ENCODE data around the gene UPK3A.

Gene UPK3A

GRCh38 chr22:45239681-45240051 lies 45.1 kb upstream of the UPK3A start:
- Histone ChIP-seq H3K4me1 (ENCODE audit: control insufficient read depth in 2 of 2, insufficient read depth in 1 of 2, low read depth in 1 of 2, low read length in 2 of 2) (peaks cover 8 to 18% of the 10 kb centered on the region in 2 donors), H2AK5ac (ENCODE audit: low read depth, low read length) (peak overlapping the region; percentile 56), H3K4me2 (ENCODE audit: insufficient read depth, low read length, poor library complexity, severe bottlenecking) (peak overlapping the region; percentile 94), H2BK120ac (ENCODE audit: low read depth, low read length) (no peak overlapping the region), H3K18ac (ENCODE audit: low read length) (peak overlapping the region; percentile 87), H2BK5ac (ENCODE audit: low read length) (no peak overlapping the region), H4K91ac (ENCODE audit: low read depth, low read length, poor library complexity) (no peak overlapping the region), H3K14ac (ENCODE audit: low read length) (no peak overlapping the region), H3K79me1 (ENCODE audit: low read depth, low read length) (peaks cover 17% of the 10 kb centered on the region), H3K9me3 (replicated peaks in 1 of 2; ENCODE audit: control insufficient read depth in 2 of 2, insufficient read depth in 1 of 2, low read depth in 1 of 2, low read length in 2 of 2) (no peaks in the 10 kb centered on the region), H3K27ac (replicated peaks; ENCODE audit: low read length) (no peak overlapping the region), H2AFZ (ENCODE audit: low read length) (peak overlapping the region; percentile 89), H2BK12ac (ENCODE audit: low read length) (no peak overlapping the region), H2BK15ac (ENCODE audit: low read length) (no peak overlapping the region), H3K23ac (ENCODE audit: low read depth, low read length, poor library complexity) (no peak overlapping the region), H3K4me3 (ENCODE audit: low read length in 2 of 2) (peak overlapping the region; percentile 71 to 92), H3K9ac (ENCODE audit: low read depth, low read length, poor library complexity) (peak overlapping the region; percentile 97), H3K4ac (ENCODE audit: low read length) (no peak overlapping the region), H4K8ac (ENCODE audit: low read depth, low read length) (no peak overlapping the region), H3K27me3 (ENCODE audit: control insufficient read depth in 3 of 3, insufficient read depth in 3 of 3, low read depth in 1 of 3, low read length in 3 of 3) (peaks cover 0 to 8% (median 6%) of the 10 kb centered on the region in 3 experiments), H3K36me3 (replicated peaks in 1 of 2; ENCODE audit: control insufficient read depth in 2 of 2, insufficient read depth in 2 of 2, low read length in 2 of 2) (no peaks in the 10 kb centered on the region)
- no CpG with 5 or more reads among the region's 8 CpGs for WGBS, 2 donors (ENCODE audit: extremely low coverage in 2 of 2, insufficient read length in 2 of 2, insufficient replicate concordance in 1 of 2)
- DNase-seq (ENCODE audit: low spot score): no peak

GRCh38 chr22:45240104-45240809 lies 44.5 kb upstream of the UPK3A start:
- Histone ChIP-seq H3K4me2 (ENCODE audit: insufficient read depth, low read length, poor library complexity, severe bottlenecking) (peak overlapping the region; percentile 94), H2BK5ac (ENCODE audit: low read length) (no peak overlapping the region), H3K18ac (ENCODE audit: low read length) (peak overlapping the region; percentile 87), H3K23ac (ENCODE audit: low read depth, low read length, poor library complexity) (peak overlapping the region; percentile 70), H3K4ac (ENCODE audit: low read length) (peak overlapping the region; percentile 39), H2AFZ (ENCODE audit: low read length) (peak overlapping the region; percentile 89), H3K4me3 (ENCODE audit: low read length in 2 of 2) (peak overlapping the region; percentile 71 to 92), H3K27me3 (ENCODE audit: control insufficient read depth in 3 of 3, insufficient read depth in 3 of 3, low read depth in 1 of 3, low read length in 3 of 3) (peaks cover 0 to 8% (median 6%) of the 10 kb centered on the region in 3 experiments), H3K4me1 (ENCODE audit: control insufficient read depth in 2 of 2, insufficient read depth in 1 of 2, low read depth in 1 of 2, low read length in 2 of 2) (peaks cover 8 to 18% of the 10 kb centered on the region in 2 donors), H3K14ac (ENCODE audit: low read length) (no peak overlapping the region), H3K9me3 (replicated peaks in 1 of 2; ENCODE audit: control insufficient read depth in 2 of 2, insufficient read depth in 1 of 2, low read depth in 1 of 2, low read length in 2 of 2) (no peaks in the 10 kb centered on the region), H2BK12ac (ENCODE audit: low read length) (no peak overlapping the region), H3K79me1 (ENCODE audit: low read depth, low read length) (peaks cover 17% of the 10 kb centered on the region), H3K9ac (ENCODE audit: low read depth, low read length, poor library complexity) (peak overlapping the region; percentile 97), H3K27ac (replicated peaks; ENCODE audit: low read length) (no peak overlapping the region), H4K91ac (ENCODE audit: low read depth, low read length, poor library complexity) (no peak overlapping the region), H2BK120ac (ENCODE audit: low read depth, low read length) (no peak overlapping the region), H2AK5ac (ENCODE audit: low read depth, low read length) (peak overlapping the region; percentile 56), H2BK15ac (ENCODE audit: low read length) (peak overlapping the region; percentile 59), H4K8ac (ENCODE audit: low read depth, low read length) (no peak overlapping the region), H3K36me3 (replicated peaks in 1 of 2; ENCODE audit: control insufficient read depth in 2 of 2, insufficient read depth in 2 of 2, low read length in 2 of 2) (no peaks in the 10 kb centered on the region)
- WGBS, 2 donors (ENCODE audit: extremely low coverage in 2 of 2, insufficient read length in 2 of 2, insufficient replicate concordance in 1 of 2): no CpG with 5 or more reads among the region's 73 CpGs
- DNase-seq (ENCODE audit: low spot score): no peak

- H3K79me1 ChIP-seq (ENCODE audit: low read depth, low read length): peaks cover 15% of the 10 kb centered on the region
- DNase-seq (ENCODE audit: low spot score): peak; percentile 82
- H3K4me3 ChIP-seq (ENCODE audit: low read length in 2 of 2): peak within 1 kb of the TSS; percentile 71 to 92
- H3K27me3 ChIP-seq (ENCODE audit: control insufficient read depth in 3 of 3, insufficient read depth in 3 of 3, low read depth in 1 of 3, low read length in 3 of 3): peaks cover 0 to 8% (median 6%) of the 10 kb centered on the region in 3 experiments
- no peaks in the 10 kb centered on the region for H3K9me3 ChIP-seq (replicated peaks in 1 of 2; ENCODE audit: control insufficient read depth in 2 of 2, insufficient read depth in 1 of 2, low read depth in 1 of 2, low read length in 2 of 2)
- peak within 1 kb of the TSS; percentile 70 for H3K23ac ChIP-seq (ENCODE audit: low read depth, low read length, poor library complexity)
- no peaks in the 10 kb centered on the region for H3K36me3 ChIP-seq (replicated peaks in 1 of 2; ENCODE audit: control insufficient read depth in 2 of 2, insufficient read depth in 2 of 2, low read length in 2 of 2)
- H3K9ac ChIP-seq (ENCODE audit: low read depth, low read length, poor library complexity): peak within 1 kb of the TSS; percentile 97
- peak within 1 kb of the TSS; percentile 97 for H2AFZ ChIP-seq (ENCODE audit: low read length)
- no peak within 1 kb of the TSS for H3K14ac ChIP-seq (ENCODE audit: low read length)
- peak within 1 kb of the TSS; percentile 39 for H3K4ac ChIP-seq (ENCODE audit: low read length)
- H3K4me2 ChIP-seq (ENCODE audit: insufficient read depth, low read length, poor library complexity, severe bottlenecking): peak within 1 kb of the TSS; percentile 94
- no peak within 1 kb of the TSS for H4K8ac ChIP-seq (ENCODE audit: low read depth, low read length)
- H2BK5ac ChIP-seq (ENCODE audit: low read length): peak within 1 kb of the TSS; percentile 54
- H3K18ac ChIP-seq (ENCODE audit: low read length): peak within 1 kb of the TSS; percentile 87
- no peak within 1 kb of the TSS for H2BK120ac ChIP-seq (ENCODE audit: low read depth, low read length)
- no peak within 1 kb of the TSS for H3K27ac ChIP-seq (replicated peaks; ENCODE audit: low read length)
- WGBS, 2 donors (ENCODE audit: extremely low coverage in 2 of 2, insufficient read length in 2 of 2, insufficient replicate concordance in 1 of 2): no CpG with 5 or more reads among the region's 66 CpGs
- no peak within 1 kb of the TSS for H2BK12ac ChIP-seq (ENCODE audit: low read length)
- no peak within 1 kb of the TSS for H4K91ac ChIP-seq (ENCODE audit: low read depth, low read length, poor library complexity)
- H3K4me1 ChIP-seq (ENCODE audit: control insufficient read depth in 2 of 2, insufficient read depth in 1 of 2, low read depth in 1 of 2, low read length in 2 of 2): peaks cover 9 to 18% of the 10 kb centered on the region in 2 donors
- H2BK15ac ChIP-seq (ENCODE audit: low read length): peak within 1 kb of the TSS; percentile 69
- peak within 1 kb of the TSS; percentile 56 for H2AK5ac ChIP-seq (ENCODE audit: low read depth, low read length)
Observed at GRCh38 chr22:45240810-45241631, 43.7 kb upstream of the UPK3A start, which contains the start of gene KIAA0930. KIAA0930 (minus strand) TSS chr22:45240894; CDS start chr22:45240703, 191 bp downstream.

DNA sequence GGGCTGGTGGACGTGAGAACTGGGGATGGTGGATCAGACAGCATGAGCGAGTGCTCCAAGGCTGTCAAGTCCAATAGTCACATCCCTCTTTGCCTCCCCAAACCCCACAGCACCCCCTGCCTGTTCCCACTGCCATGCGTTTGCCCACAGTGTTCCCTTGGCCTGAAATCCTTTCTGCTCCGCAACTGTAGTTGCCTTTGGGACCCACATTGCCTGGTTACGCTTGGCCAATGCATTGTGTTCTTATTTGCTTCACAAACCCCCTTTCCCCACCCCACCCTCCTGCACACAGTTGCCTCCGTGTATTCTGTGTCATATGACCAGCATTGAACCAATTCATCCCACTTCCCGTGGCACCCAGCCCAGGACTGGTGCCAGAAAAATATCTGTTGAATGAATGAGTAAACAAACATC lies 42.0 kb upstream of the UPK3A start:
- H2BK12ac ChIP-seq (ENCODE audit: low read length): no peak overlapping the region
- no peak overlapping the region for H2AFZ ChIP-seq (ENCODE audit: low read length)
- WGBS, 2 donors (ENCODE audit: extremely low coverage in 2 of 2, insufficient read length in 2 of 2, insufficient replicate concordance in 1 of 2): no CpG with 5 or more reads among the region's 7 CpGs
- H3K4me1 ChIP-seq (ENCODE audit: control insufficient read depth in 2 of 2, insufficient read depth in 1 of 2, low read depth in 1 of 2, low read length in 2 of 2): peaks cover 10 to 13% of the 10 kb centered on the region in 2 donors
- no peak overlapping the region for H4K8ac ChIP-seq (ENCODE audit: low read depth, low read length)
- no peak overlapping the region for H3K9ac ChIP-seq (ENCODE audit: low read depth, low read length, poor library complexity)
- H3K36me3 ChIP-seq (replicated peaks in 1 of 2; ENCODE audit: control insufficient read depth in 2 of 2, insufficient read depth in 2 of 2, low read length in 2 of 2): no peaks in the 10 kb centered on the region
- no peak overlapping the region for H3K27ac ChIP-seq (replicated peaks; ENCODE audit: low read length)
- H2BK5ac ChIP-seq (ENCODE audit: low read length): no peak overlapping the region
- H2BK15ac ChIP-seq (ENCODE audit: low read length): no peak overlapping the region
- H3K4me2 ChIP-seq (ENCODE audit: insufficient read depth, low read length, poor library complexity, severe bottlenecking): no peak overlapping the region
- no peak overlapping the region for H2BK120ac ChIP-seq (ENCODE audit: low read depth, low read length)
- no peak overlapping the region for H3K18ac ChIP-seq (ENCODE audit: low read length)
- H3K79me1 ChIP-seq (ENCODE audit: low read depth, low read length): peaks cover 11% of the 10 kb centered on the region
- H3K9me3 ChIP-seq (replicated peaks in 1 of 2; ENCODE audit: control insufficient read depth in 2 of 2, insufficient read depth in 1 of 2, low read depth in 1 of 2, low read length in 2 of 2): no peaks in the 10 kb centered on the region
- no peak overlapping the region for H3K23ac ChIP-seq (ENCODE audit: low read depth, low read length, poor library complexity)
- H3K27me3 ChIP-seq (ENCODE audit: control insufficient read depth in 3 of 3, insufficient read depth in 3 of 3, low read depth in 1 of 3, low read length in 3 of 3): peaks cover 0 to 8% (median 6%) of the 10 kb centered on the region in 3 experiments
- no peak overlapping the region for H3K4ac ChIP-seq (ENCODE audit: low read length)
- no peak for DNase-seq (ENCODE audit: low spot score)
- no peak overlapping the region for H2AK5ac ChIP-seq (ENCODE audit: low read depth, low read length)
- no peak overlapping the region for H3K4me3 ChIP-seq (ENCODE audit: low read length in 2 of 2)
- H3K14ac ChIP-seq (ENCODE audit: low read length): no peak overlapping the region
- no peak overlapping the region for H4K91ac ChIP-seq (ENCODE audit: low read depth, low read length, poor library complexity)

Data from neuronal stem cell (in vitro differentiated cells).